Right kidney (tissue), 1 donor: ENCODE data around the gene AKAP7.
"Not testable (repeated sequence)": the region's sequence is repeated elsewhere in the genome, so short reads cannot be mapped to it uniquely, and the experiment has no call there.

Experiments
- DNase-seq: peaks from one replicate; pipeline ENCODE4 v3.0.0-alpha.2; 2016

The AKAP7 gene

GRCh38 chr6:131293472-131293911, 158.2 kb downstream of the AKAP7 start:
- DNase-seq, result no peak

- DNase-seq, result no peak
Observed at GRCh38 chr6:131295081-131295480, 159.8 kb downstream of the AKAP7 start.

GRCh38 chr6:131300826-131301225, 165.6 kb downstream of the AKAP7 start:
- not testable (repeated sequence) for DNase-seq

GRCh38 chr6:131303338-131303930, 168.2 kb downstream of the AKAP7 start:
- DNase-seq, result no peak

GRCh38 chr6:131305037-131305850, 170.0 kb downstream of the AKAP7 start:
- DNase-seq, result no peak

GRCh38 chr6:131309437-131309836, 174.2 kb downstream of the AKAP7 start:
- DNase-seq, result no peak

GRCh38 chr6:131314838-131315237, 179.6 kb downstream of the AKAP7 start:
- DNase-seq, result no peak

- no peak for DNase-seq
Observed at GRCh38 chr6:131316654-131317053, 181.4 kb downstream of the AKAP7 start.

- no peak for DNase-seq
Observed at GRCh38 chr6:131317516-131317915, 182.2 kb downstream of the AKAP7 start.

GRCh38 chr6:131321589-131321988, 186.3 kb downstream of the AKAP7 start:
- no peak for DNase-seq

- no peak for DNase-seq
Observed at GRCh38 chr6:131322125-131322524, 186.9 kb downstream of the AKAP7 start.

GRCh38 chr6:131325669-131326068, 190.4 kb downstream of the AKAP7 start:
- DNase-seq, result not testable (repeated sequence)

GRCh38 chr6:131328727-131329126, 193.5 kb downstream of the AKAP7 start:
- DNase-seq, result not testable (repeated sequence)

- no peak for DNase-seq
Observed at GRCh38 chr6:131331151-131331550, 195.9 kb downstream of the AKAP7 start.

GRCh38 chr6:131331873-131332781, 196.9 kb downstream of the AKAP7 start:
- no peak for DNase-seq
